Adipose tissue (tissue), 3 donors: ENCODE results near the gene TRMT1. TPM values are rescaled to one million over a fixed set of nuclear protein-coding genes. Genes with fewer than 3 reads are reported as not detected.
"Not testable (repeated sequence)": the region's sequence is repeated elsewhere in the genome, so short reads cannot be mapped to it uniquely, and the experiment has no call there.

ENCODE experiments used
- H3K27ac ChIP-seq: one replicate; pipeline ENCODE4 v1.5.1; 2013; ENCODE audit warnings: low read depth, low read length
- WGBS, 3 donors: extraction: QIAGEN DNeasy Blood & Tissue Kit; methylation state at CpG; one replicate each; pipeline ENCODE4 v1.1.7; 2013; 5-methylcytosine and 5-hydroxymethylcytosine counted together
- polyA plus RNA-seq, 3 donors: library from polyadenylated mRNA; stranded (reverse); fragments of 200-250 nt; gene quantifications; one replicate each; pipeline ENCODE4 v1.2.3, GENCODE V29; 2013
- donor health status: healthy with polysubstance abuse.
- donor health status: Bipolar disorder and iron deficiency.
- donor health status: healthy.

The TRMT1 gene
- 10 to 100 TPM; 25.0 to 38.9 (median 36.7) TPM for polyA plus RNA-seq

DNA sequence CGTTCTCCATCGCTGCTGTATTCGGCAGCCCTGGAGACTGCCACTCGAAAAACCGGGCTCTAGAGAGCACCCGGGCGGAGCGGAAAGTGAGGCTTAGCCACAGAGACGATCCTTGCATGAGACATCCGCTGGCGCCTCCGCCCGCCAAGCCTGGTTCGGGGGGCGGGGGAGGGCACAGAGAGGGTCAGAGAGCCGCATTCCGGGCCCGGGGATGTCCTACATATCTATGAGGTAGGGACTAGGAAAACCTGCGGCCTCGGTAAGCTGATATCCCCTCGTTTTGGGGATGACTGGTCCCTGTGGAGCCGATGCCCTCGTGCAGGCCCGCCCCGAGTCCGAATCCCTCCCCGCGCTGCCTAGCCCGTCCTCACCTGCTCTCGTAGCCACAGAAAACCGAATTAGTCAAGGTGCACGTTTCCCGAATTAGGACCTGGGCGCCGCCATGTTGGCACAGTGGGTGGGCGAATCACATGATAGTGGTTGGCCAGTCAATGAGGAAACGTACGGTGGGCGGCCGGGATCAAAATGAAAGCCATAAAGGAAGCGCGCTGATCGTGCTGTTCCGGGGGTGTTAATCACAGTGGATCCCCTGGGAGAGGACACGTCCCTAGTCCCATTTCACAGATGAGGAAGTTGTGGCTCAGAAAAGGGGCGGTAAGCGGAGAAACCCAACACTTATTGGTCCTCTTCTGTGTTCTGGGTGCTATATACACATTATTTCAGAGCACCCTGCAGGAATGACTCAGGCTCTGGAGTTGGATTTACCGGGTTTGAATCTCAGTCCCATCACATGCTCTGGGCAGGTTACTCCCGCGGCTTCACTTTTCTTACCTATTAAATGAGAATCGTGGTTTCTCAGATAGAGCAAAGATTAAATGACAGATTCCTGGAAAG lies at the start of gene TRMT1:
Gene TRMT1 (minus strand): TSS at position 459 of the 894 bp plus-strand sequence. CDS start 341 bp downstream, at position 118.
- H3K27ac ChIP-seq, result no peak within 1 kb of the TSS
- 0 to 1% (median 1%) methylated on average over 51 of the region's 51 CpGs for WGBS, 3 donors

DNA sequence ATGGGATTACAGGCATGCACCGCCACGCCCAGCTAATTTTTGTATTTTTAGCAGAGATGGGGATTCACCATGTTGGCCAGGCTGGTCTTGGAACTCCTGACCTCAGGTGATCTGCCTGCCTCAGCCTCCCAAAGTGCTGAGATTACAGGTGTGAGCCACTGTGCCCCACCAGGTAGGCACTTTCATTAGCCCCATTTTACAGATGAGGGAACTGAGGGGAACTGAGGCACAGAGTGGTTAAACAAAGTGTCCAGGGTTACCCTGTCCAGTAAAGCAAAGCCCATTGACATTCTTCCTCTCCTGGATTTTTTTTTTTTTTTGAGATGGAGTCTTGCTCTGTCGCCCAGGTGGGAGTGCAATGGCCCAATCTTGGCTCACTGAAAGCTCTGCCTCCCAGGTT lies 49.6 kb upstream of the TRMT1 start:
- WGBS, 3 donors, result 84 to 91% (median 89%) methylated on average over 3 of the region's 3 CpGs
- not testable (repeated sequence) for H3K27ac ChIP-seq

- peak overlapping the region; percentile 19 for H3K27ac ChIP-seq
- 76 to 77% (median 77%) methylated on average over 16 to 19 of the region's 19 CpGs for WGBS, 3 donors
Measured at GRCh38 chr19:13165162-13165997, 48.8 kb upstream of the TRMT1 start.

DNA sequence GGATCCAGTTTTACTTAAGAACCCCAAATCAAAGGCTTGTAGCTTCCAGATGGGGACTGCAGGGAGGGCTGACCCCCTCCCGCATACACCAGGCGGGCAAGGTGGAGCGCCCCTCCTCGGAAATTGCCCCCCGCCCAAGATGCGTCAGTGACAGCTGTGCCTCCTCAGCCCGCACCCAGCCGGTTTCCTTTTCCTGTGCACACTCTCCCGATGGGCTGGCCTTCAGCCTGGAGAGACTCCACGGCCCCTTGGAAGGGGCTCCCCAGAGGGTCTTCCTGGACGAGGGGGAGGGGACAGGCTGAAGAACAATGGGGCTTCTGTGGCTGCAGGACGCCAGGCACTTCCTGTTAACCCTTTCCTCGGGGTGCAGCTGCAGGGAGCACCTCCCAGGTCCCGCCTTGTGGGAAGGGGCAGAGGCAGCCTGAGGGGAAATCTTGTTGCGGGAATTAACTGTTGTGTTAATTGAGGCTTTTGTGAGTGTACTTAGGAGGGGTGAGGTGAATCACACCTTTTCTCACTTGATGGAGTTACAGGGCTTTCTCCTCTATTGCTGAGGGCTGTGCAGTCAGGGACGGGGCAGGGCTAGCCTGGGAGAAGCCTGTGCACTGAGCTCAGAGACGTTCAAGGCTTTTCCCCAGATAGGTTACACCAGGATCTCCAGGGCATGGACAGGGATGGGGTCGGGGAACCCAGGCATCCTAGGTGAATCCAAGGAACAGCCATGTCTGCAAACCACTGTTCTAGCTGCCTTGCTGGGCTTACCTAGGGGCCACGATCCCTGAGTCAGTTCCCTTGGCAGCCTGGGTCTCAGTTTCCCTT lies 48.0 kb upstream of the TRMT1 start:
- WGBS, 3 donors, result 11 to 24% (median 13%) methylated on average over 19 of the region's 19 CpGs
- H3K27ac ChIP-seq, result peak overlapping the region; percentile 98

DNA sequence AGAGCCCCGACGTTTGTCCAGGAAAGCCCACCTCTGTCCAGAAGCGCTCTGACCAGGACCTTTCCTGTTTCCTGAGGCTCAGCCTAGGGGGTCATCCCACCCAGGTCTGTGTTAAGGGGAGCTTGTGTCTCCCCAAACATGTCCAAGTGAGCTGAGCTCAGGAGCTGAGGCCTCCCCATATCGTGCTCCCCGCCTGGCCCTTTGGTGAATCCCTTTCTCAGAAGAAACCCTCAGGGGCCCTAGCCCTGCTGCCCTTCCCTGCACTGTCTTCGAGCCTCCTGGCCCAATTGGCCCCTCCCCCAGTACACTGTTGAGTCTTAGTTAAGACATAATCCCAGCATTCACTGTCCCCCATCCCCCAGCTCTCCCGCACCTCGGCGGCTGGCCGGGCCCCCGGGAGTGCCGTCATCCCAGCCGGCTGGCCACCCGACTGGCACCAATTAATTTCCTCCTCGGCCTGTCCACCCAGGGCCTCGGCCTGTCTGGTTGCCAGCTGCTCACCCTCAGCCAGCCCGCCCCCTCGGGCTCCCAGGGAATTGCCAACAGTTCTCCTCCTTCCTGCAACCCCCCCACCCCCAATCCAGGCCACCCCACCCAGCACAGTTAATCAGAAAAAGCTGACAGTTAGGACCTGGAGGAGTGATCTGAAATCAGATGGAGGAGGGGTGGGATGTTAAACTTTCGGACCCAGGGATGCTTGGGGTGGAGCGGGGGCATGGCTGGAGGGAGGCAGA lies 47.2 kb upstream of the TRMT1 start:
- peak overlapping the region; percentile 98 for H3K27ac ChIP-seq
- 3 to 7% (median 4%) methylated on average over 20 of the region's 20 CpGs for WGBS, 3 donors

- 1% methylated on average over 58 of the region's 58 CpGs for WGBS, 3 donors
- H3K27ac ChIP-seq, result peak overlapping the region; percentile 98
Measured at GRCh38 chr19:13162724-13163608, 46.4 kb upstream of the TRMT1 start.

DNA sequence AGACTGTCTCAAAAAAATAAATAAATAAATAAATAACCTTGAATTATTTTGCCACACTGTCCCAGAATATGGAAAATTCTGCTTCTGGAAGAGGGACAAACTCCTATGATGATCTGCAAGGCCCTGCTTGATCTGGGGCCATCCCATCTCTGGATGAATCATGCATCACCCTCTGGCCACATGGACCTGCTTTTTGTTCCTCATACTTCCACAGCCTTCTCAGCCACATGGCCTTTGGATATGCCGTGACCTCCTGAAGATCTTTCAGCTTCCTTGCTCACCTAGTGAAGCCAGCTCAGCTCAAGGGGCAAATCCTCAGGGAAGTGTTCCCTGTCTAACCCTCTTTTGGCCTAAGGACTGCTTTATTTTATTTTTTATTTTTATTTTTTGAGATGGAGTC lies 44.0 kb upstream of the TRMT1 start:
- no peak overlapping the region for H3K27ac ChIP-seq
- 70 to 93% (median 79%) methylated on average over 1 of the region's 1 CpG for WGBS, 3 donors

DNA sequence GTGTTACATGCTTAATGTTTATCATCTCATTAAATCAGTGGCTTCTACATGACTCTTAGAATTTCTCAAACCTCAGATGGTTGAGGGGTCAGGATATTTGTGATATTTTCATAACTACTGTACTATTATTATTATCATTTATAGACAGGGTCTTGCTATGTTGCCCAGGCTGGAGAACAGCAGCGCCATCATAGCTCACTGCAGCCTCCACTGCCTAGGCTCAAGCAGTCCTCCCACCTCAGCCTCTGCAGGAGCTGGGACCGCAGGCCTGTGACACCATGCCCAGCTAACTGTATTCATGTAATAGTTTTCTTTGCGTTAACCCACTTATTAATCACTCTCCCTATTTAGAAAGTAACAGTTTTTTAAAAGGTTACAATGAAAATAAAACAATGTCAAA lies 43.2 kb upstream of the TRMT1 start:
- WGBS, 3 donors, result 95 to 96% (median 96%) methylated on average over 3 of the region's 3 CpGs
- no peak overlapping the region for H3K27ac ChIP-seq

GRCh38 chr19:13155472-13156359 lies 39.2 kb upstream of the TRMT1 start:
- WGBS, 3 donors, result 2 to 5% (median 3%) methylated on average over 51 to 55 of the region's 55 CpGs
- H3K27ac ChIP-seq, result peak overlapping the region; percentile 36

- WGBS, 3 donors, result 1 to 3% (median 2%) methylated on average over 24 of the region's 24 CpGs
- H3K27ac ChIP-seq, result peak overlapping the region; percentile 29
Measured at GRCh38 chr19:13154911-13155471, 38.5 kb upstream of the TRMT1 start.

DNA sequence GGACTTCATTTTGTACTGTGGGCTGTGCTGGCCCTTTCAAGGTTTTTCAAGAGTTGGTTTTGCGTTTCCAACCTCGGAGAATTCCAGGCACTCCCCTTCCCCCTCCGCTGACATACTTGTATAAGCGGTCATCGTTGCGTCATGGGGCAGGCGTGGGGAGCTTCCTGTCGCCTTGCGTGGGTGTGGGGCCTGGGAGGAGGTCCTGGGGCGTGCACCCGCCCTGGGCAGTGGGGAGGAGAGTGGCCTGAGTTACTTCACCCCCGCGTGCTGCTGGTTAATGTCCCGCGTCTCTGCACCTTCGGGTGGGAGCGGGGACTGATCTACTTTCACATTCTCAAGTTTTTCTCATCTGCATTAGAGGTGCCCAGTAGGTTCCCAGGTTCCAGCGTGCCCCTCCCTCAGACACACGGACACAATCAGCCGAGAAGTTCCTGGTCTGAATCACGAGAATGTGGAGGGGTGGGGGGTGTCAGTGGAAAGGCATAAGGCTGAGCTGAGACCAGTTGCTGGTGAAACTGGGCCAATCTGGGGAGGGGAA lies 37.8 kb upstream of the TRMT1 start:
- 1% methylated on average over 21 of the region's 21 CpGs for WGBS, 3 donors
- peak overlapping the region; percentile 82 for H3K27ac ChIP-seq

- peak overlapping the region; percentile 82 for H3K27ac ChIP-seq
- 0 to 1% (median 1%) methylated on average over 51 to 69 of the region's 69 CpGs for WGBS, 3 donors
Measured at GRCh38 chr19:13153569-13154240, 37.2 kb upstream of the TRMT1 start.

- WGBS, 3 donors, result 0 to 1% (median 0%) methylated on average over 50 to 59 of the region's 59 CpGs
- H3K27ac ChIP-seq, result peak overlapping the region; percentile 82
Measured at GRCh38 chr19:13152974-13153568, 36.5 kb upstream of the TRMT1 start.

DNA sequence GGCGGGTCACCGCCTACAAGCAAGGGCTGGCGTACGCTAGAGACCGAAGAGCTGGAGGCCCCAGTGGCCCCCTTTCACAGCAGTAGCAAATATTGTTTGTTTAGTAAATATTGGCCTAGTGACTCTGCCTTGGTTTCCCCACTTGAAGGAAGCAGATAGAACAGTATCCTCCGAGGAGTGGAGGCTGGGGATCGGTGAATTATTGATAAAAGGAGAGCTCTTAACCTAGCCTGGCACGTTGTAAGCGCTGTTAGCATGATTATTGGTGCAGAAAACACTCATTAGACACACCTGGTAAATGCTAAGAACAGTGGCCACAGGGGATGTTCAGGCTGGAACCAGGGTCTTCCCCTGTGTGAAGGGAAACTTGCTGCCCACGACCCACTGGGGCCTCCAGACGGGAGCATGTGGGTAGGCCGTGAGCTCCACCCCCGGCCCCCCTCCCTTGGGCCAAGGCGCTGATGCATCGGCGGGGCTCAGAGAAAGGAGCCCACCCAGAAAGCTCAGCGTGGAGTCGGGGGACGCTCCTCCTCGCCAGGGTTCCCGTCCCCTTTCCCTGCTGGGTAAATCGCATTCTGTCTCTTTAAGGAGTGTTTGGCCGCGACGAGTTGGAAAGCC lies 35.9 kb upstream of the TRMT1 start:
- peak overlapping the region; percentile 30 for H3K27ac ChIP-seq
- WGBS, 3 donors, result 0 to 1% (median 0%) methylated on average over 21 to 25 of the region's 25 CpGs
